Activated naive CD4-positive, alpha-beta T cell treated with anti-CD3 and anti-CD28 coated beads, Interleukin-2, amount 50 U/mL, for 16 hours (primary cell): ENCODE results near the gene EPHB2.

Experiments used
- DNase-seq: peaks from one replicate; pipeline ENCODE4 v3.0.0-alpha.2; 2020

Gene EPHB2

DNA sequence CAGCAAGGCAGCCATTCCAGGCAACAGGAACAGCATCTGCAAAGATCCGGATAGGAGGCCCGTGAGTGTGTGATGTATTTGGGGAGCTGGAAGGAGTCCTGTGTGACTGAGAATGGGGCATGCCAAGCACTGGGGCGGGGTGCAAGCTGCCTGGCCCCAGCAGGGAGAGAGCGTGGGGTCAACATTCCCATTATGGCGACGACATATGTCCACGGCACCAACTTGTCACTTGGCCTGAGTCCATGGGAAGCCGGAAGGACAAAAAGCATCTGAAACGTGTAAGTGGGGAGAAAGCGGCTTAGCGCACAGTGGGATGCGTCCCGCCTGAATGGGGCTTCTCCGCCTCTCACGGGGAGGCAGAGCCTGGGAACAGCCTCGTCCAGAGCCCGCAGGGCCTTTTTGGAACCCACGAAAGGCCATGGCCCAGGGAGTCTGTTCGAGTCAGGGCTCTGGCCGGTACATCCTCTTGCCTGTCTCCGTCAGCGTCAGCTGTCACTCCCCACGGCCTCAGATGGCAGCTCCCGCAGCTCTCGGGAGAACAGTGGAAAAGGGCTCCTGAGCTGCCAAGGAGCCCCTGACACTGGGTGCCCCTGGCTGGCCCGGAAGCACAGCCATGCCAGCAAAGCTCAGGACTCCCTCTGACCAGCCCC, 12.4 kb downstream of the EPHB2 start:
- no peak for DNase-seq

DNA sequence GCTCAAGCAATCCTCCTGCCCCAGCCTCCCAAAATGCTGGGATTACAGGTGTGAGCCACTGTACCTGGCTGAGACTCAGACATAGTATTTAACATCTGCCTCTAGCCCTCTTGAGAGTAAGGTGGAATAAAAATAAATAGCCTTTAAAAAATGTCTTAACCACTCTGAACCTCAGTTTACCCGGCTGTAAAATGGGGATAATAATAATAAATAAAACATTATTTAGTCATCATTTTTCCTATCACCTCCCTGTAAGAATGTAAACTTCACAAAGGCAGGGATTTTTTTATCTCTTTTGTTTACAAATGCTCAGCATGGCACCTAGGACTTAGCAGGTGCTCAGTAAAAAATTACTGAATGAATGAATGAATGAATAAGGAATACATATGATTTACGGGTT, 17.2 kb downstream of the EPHB2 start:
- no peak for DNase-seq

DNA sequence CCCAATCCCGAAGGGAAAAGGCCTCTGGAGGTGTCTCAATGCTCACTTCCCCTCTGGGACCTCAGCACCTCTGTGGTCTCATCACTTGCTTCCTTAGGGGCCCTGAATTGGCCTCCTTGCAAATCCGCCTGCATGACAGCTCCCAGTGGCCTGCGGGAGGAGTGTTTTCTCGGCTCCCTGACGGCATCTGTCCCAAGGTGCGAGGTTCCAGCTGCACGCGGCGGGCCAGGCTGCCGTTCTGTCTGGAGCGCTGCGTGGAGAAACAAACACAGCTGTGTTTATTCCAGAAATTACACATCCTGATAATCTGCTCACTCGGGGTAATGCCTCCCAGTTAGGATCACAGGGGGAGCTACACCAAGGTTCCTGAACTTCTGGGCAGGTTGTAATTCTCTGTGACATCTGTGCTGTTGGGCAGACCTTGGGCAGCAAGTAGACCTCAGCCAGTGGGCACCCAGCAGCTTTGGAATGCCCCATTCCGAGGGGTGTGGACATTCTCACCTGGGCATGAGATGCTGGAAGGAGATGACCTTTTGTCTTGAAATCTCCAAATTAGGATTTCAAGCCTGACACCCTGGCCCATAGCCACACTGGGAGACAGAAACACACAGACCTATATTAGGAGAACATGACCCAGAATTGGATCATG, 18.2 kb downstream of the EPHB2 start:
- no peak for DNase-seq

DNA sequence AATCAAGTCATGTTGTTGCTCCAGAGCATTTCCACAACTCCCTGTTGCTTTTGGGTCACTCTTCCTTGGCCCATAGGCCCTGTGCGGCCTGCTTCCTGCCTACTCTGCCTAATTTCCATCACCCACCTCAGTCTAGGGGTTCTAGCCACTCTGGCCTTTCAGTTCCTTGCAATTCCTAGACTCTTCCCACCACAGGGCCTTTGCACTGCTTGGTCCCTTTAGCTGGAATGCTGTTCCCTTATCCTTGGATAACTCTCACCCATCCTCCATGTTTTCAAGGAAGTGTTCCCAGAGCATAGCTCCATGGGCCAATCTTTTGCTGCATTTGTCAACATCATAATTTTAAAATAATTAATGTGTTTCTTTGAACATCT, 18.7 kb downstream of the EPHB2 start:
- DNase-seq = no peak

DNA sequence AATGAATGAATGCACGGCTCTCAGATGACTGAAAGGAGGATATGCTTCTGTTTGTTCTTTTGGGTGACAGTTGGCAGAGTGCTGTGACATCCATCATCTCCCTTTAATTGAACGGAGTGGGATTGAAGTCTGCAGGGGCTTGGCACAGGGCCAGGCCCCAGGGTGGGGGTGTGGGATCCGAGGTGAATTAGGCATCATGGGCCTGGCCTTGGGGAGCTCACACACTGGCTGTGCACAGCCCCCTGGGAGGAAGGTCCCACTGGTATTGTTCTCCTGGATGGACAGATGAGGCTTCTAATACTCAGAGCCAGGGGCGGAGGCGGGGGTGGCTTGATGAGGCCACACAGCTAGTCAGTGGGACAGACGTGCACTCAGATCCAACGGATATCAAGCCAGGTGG, 19.3 kb downstream of the EPHB2 start:
- DNase-seq = no peak

DNA sequence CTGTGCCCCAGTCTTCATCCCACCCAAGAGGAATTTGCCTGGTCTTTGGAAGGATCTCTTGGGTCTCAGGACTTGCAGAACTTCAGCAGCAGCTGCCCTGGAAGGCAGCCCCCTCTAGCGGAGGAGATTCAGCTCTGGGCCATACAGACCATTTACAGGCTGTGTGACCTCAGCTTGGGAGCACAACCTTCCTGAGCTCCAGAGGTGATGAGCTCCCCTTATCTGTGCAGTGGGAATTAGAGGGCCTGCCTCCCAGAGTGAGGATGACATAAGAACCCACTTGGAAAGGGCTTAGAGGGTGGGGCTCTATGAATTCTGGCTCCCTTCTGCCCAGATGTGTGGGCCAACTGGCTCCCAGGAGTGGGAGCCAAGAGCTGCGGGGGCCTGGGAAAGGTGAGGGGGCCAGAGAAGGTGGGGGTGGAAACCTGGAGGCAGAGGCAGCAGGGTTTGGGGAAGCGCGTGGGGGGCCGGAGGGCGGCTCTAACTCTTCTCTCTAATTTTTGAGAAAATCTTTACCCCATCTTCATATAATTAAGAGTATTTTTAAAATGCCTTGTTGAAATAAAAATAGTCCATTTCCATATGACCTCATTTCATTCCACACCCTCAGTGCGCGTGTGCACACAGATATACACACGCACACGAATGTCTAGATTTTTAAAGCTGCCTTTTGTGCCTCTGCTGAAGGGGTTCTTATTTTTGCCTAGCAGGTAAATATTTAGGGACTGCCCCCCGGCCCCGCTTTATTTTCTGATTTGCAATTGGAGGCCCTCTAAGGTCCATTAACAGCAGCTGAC, 21.5 kb downstream of the EPHB2 start:
- DNase-seq = no peak

DNA sequence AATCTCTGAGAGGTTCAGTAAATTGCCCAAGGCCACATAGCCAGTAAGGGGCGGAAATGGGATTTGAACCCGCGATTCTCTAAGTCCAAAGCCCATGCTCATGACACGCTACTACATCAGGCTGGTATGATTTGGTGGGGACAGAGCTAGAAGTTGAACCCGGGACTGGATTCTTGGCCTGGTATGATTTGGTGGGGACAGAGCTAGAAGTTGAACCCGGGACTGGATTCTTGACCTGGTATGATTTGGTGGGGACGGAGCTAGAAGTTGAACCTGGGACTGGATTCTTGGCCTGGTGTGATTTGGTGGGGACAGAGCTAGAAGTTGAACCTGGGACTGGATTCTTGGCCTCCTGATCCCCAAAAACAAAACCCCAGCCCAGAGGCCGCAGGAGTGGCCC, 23.0 kb downstream of the EPHB2 start:
- DNase-seq = no peak

DNA sequence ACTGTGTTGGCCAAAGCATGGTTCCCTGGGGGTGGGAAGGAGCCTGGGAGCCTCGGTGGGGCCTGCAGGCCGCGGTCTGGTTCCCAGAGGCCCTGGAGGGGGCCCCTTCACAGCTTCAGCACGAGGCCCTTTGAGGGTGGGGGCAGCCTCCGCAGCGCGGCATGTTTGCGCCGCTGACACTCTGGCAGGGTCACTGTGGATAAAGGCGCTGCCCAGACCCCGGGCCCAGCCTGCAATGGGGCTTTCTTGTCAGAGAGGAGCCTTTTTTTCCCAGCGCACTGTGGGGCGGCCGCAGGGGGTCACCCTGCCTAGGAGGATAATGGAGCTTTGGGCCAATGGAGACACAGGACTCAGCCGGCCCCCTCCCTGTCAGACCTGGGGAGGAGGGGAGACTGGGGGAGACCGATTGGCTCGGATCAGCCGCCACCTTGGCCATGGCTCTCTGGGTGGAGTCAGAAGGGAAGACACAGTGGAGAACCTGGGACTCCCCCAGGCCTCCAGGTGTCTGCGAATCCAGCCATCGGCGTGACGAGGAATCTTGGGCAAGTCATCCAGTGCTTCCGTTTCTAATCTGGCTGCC, 26.0 kb downstream of the EPHB2 start:
- no peak for DNase-seq

DNA sequence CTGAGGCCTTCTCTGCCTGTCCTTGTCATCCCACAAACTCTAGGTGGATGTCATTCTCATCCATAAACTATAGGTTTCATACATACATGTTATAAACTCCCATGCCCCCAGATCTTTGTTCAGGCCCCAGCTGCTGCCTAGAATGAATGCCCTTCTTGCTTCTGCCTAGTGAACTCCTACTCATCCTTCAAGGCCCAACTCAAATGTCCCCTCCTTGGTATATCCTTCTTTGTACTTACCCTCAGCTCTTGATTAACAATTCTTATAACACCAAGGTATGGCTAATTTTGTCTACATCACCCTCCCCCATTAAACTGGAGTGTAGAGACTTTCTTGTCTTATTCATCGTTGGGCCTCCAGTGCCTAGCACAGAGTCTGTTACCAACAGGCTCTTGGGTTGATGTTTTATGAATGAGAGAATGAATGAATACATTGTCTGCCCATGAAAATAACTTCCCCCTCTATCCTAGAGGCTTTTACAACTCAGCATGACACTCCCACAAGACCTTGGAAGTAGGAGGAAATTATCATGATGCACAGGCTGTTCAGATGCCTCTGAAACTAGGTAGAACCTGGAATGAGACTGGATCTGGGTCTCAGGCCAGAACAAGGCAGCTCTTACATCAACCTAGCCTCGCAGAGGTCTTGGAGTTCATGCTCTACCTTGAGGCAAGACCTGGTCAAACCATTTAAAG, 26.9 kb downstream of the EPHB2 start:
- no peak for DNase-seq

DNA sequence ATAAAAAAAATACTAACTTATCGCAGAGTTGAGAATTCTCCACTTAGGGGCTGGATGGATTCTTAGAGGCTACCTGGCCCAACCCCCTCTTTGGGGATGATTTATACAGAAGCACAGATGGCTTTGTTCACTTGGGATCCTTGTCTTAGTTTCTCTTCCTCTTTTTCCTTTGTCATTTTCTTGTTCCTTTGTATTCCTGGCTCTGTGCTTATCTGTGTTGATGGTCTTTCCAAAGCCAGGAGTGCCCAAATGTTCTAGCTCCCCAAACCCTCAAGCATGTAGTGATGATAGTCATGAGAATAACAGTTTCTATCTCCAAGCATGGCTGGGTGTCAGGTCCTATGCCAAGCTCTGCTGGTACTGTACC, 27.4 kb downstream of the EPHB2 start:
- no peak for DNase-seq

DNA sequence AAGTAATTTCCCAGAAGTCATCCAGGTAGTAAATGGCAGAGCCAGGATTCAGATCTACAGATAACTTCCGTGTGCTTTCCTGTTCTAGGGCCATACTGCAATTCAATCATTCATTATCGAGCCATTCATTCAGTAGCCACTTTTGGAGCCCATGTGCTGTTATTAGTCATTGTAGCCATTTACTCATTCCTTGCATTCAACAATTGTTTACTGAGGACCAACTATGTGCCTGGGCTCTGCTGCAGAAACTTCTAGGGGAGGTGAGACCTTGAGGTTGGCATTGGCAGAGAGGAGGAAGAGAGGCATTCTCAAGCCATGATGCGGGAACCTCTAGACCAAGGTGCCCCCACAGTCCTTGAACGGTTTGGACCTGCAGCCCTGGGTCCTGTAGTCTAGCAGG, 27.9 kb downstream of the EPHB2 start:
- no peak for DNase-seq

DNA sequence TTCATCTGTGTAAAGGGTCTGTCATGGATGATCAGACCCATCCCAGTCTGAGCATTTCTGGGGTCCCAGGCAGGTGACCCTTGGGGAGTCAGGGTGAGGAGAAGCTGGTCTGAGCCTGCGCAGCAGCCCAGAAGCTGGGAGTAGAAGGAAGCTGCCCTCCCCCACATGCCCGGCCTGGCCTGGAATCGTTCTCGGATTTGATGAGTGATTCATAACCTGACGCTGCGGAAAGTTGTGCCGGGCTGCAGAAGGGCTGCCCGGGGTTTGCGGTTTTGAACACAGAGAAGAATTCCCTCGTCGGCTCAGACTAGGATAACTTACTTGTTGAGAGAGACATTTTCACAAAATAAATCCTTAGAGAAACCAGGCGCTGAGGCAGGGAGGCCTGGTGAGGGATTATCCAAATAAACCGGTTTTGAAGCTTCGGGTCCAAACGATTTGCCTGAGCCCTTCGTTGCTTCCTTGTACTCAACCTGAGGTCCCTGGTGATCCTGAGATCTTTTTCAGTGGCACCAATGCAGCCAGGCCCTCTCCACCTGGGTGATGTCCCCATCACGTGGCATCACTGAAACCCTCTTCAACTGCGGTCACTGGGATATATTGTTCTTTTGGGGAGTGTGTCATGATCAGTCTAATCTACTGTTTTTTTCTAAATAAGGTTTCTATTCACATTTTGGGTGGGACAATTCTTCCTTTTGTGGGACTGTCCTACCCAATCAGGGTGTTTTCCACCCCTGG, 29.2 kb downstream of the EPHB2 start:
- no peak for DNase-seq

DNA sequence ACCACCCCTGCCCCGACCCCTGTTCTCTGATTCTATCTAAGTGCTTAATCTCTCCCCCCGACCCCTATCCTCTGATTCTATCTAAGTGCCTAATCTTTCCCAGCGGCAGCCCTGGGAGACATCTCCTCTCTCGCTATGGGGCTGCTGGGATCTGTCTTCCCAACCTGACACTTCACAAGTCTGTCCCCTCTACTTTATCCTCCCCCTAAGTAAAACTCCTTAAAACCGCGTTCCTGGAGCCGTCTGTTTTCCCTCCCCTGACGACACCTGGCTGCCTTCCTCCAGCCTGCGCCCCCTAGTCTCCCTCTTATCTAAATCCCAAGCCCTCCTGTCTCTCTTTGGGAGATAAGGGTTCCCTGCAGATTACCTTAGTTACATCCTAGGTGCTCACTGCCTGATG, 30.5 kb downstream of the EPHB2 start:
- no peak for DNase-seq

DNA sequence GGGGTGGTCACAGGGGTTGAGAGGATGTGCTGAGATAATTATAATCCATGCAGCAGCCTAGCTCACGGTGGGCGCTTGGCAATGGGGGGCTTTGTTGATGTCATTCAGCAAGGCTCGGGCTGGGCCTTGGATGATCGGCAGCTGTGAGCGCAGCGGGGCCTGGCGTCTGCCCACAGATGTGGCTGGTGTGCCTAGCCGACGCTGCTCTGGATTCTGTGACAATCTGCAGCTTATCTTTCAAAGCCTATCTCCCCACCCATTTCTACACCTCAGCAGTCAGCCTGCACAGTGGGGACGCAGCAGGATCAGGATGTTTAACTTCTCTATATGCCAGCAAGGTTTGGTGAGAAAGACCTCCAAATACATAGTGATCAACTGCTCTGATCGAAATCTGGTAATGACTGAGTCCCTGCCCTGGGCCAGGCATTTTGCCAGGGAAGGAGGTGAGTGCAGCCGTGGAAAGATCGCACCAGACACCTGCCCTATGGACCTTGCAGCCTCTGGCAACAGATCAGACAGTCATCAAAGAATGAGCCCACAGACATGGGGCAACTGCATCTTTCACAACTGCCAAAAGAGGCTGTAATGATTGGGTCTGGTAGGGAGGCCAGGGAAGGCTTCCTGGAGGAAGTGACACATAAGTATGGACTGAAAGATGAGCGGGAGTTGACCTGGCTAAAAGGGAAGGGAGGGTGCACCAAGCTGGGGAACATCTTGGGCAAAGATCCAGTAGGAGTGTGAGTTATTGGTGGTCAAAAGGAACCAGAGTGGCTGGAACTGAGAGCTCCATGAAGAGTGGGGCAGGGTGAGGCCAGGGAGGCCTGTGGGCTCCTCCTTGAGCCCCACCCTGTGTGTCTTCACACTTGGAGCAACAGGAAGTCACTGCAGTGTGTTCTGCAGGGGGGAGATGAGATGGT, 35.3 kb downstream of the EPHB2 start:
- no peak for DNase-seq

DNA sequence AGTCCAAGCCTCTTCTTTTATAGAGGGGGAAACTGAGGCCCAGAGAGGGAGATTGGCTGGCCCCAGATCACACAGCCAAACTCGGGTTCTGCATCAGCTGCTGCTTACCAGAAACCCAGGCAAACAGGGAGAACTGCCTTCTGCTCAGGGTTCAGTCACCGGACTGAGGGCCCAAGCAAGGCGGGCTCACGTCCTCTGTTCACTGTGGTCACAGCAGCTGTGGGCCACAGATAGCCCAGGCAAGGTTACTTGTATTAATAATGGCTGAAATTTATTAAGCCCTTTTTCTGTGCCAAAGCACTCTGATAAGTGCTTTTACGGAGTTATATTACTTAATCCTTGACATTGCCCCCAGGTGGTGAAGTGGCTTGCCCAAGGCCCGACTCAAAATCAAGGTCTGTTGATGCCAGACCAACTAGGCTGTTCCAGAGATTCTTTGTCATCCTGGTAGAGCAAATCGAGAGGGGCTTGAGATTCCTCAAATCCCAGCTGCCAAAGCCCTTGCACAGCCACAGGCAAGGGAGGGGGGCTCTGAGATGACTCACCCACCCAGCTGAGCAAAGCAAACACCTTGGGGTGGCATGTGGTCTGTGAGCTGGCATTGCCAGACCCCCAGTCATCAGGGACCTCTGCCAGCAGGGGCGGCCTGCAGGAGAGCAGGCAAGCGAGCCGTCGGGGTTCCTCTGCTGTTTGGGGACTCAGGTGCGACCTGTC, 36.5 kb downstream of the EPHB2 start:
- DNase-seq = no peak

DNA sequence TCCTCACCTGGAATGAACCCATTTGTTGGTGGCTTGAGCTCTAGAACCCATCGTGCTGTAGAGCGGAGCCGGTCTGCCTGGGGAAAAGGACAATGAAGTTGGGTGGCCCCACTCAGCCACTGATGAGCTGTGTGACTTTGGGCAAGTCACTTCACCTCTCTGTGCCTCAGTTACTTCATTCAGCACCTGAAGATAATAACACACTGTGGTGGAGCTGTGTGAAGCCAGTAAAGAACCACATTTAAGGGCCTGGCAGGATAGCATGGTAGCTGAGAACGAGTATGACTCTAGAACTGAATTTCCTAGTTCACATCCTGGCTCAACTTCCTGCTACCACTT, 37.1 kb downstream of the EPHB2 start:
- DNase-seq = no peak

DNA sequence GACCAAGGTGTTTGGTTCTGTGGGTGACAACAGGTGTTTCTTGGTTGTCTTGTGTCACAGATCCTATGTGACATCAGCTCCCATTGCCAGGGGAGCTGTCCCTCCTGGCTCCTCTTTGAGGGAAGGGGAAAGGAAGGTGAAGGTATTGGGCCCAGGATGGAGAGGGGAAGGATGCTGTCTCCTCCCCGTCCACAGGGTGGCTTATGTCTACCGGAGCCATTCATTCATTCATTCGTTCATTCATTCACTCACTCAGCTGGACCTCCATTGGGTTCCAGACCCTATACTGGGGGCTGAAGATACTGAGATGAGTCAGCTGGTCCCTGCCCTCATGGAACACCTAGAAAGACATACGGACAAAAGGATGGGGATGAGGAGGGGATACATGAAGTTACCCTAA, 38.9 kb downstream of the EPHB2 start:
- DNase-seq = no peak

DNA sequence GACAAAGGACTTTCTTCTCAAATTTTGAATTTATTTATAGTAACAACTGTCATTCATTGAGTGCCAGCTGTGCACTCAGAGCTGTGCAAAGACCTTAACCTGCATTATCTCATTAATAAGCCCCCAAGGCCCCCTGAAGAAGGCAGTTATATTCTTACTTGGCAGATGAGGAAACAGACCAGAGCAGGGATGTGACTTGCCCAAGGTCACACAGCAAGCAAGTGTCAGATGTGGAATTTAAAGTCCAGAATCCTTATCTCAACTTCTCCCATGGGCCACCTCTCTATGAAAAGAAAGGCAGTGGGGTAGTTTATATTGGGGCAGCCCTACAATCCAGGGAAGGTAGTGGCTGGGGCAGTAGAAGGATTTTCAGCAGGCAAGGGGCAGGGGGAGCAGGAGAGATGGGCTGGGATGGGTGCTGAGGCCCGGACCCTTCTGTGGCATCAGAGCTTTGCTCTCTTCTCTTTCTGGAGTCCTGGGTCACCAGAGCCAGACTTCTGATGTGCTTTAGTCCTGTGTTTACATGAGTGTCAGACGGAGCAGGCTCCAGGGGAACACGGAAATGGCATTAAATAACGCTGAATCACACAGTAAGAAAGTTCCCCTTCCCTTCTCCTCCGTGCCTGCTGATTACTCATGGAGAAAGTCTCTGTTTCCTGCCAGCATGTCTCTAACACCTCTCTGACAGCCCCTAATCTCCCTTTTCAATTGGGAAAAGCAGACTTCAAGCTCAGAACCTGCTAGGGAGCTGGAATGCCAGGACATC, 39.5 kb downstream of the EPHB2 start:
- DNase-seq = no peak

DNA sequence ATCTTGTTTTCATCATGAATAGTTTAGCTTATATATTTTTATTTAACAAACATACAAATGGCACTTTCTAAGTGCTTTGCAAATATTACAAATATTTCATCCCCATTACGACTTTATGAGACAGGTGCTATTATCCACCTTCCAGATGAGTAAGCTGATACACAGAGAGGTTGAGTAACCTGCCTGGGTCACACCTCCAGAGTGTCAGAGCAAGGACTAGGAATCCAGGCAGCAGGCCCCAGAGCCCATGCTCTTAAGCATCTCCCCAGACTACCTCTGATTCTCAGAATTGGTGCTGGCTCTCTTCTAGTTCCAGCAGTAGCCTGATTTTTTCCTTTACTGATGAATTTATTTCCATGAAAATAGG, 40.0 kb downstream of the EPHB2 start:
- no peak for DNase-seq

DNA sequence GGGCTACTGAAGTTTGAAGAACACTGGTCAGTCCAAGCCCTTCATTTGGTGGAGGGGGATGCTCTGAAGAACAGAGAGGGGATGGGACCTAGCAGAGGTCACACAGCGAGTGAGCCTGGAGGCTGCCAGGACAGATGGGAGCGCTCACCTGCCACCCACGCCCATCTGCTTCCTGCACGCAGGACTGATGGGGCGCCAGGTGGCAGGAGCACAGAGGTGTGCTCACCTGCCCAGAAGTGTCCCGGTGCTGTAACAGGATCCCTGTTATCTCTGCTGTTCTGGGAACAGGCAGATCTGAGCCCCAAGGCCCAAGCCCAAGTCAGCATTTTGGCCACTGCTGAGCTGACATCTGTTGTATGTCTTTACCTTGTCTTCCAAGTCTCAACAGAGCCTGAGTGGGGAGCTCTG, 40.5 kb downstream of the EPHB2 start:
- no peak for DNase-seq
